ENCODE measurements around the gene HOXD3. TPM values are rescaled to one million over a fixed set of nuclear protein-coding genes. Genes with fewer than 3 reads are reported as not detected.

Gene HOXD3
- total and polyA plus RNA-seq, 4 donors = 0.07 to 2.5 (median 0.64) TPM

GRCh38 chr2:176160251-176160985 lies 3.3 kb downstream of the HOXD3 start:
- TF ChIP-seq, protein P1, sequence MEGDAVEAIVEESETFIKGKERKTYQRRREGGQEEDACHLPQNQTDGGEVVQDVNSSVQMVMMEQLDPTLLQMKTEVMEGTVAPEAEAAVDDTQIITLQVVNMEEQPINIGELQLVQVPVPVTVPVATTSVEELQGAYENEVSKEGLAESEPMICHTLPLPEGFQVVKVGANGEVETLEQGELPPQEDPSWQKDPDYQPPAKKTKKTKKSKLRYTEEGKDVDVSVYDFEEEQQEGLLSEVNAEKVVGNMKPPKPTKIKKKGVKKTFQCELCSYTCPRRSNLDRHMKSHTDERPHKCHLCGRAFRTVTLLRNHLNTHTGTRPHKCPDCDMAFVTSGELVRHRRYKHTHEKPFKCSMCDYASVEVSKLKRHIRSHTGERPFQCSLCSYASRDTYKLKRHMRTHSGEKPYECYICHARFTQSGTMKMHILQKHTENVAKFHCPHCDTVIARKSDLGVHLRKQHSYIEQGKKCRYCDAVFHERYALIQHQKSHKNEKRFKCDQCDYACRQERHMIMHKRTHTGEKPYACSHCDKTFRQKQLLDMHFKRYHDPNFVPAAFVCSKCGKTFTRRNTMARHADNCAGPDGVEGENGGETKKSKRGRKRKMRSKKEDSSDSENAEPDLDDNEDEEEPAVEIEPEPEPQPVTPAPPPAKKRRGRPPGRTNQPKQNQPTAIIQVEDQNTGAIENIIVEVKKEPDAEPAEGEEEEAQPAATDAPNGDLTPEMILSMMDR (IDR thresholded peaks at IDR 0.05; ENCODE audit: control extremely low read depth, extremely low read depth) = no peak
- peaks cover 27 to 96% (median 95%) of the 10 kb centered on the region in 3 donors for H3K27me3 ChIP-seq (ENCODE audit: control insufficient read depth in 3 of 3, insufficient read depth in 3 of 3, low read length in 2 of 3)
- no peak overlapping the region for H3K9ac ChIP-seq (ENCODE audit: insufficient read depth in 1 of 2, low read length in 2 of 2)
- H3K4me1 ChIP-seq (ENCODE audit: control insufficient read depth in 5 of 5, insufficient read depth in 5 of 5, low read length in 5 of 5) = peaks cover 0 to 33% (median 9%) of the 10 kb centered on the region in 5 donors
- ATAC-seq (ENCODE audit: insufficient read depth, low FRiP score) = no peak
- no peaks in the 10 kb centered on the region for H3K36me3 ChIP-seq (ENCODE audit: control insufficient read depth in 4 of 4, insufficient read depth in 4 of 4, low read length in 4 of 4)
- no peak overlapping the region for H3K27ac ChIP-seq (ENCODE audit: low read depth in 1 of 2, low read length in 1 of 2)
- WGBS, 2 donors = 6 to 9% methylated on average over 49 to 50 of the region's 50 CpGs
- peak; percentile 47 to 51 (median 48) for DNase-seq
- peaks cover 0 to 28% (median 0%) of the 10 kb centered on the region in 4 donors for H3K9me3 ChIP-seq (ENCODE audit: control insufficient read depth in 4 of 4, insufficient read depth in 3 of 4, low read length in 3 of 4)
- H3K4me3 ChIP-seq = no peak overlapping the region

DNA sequence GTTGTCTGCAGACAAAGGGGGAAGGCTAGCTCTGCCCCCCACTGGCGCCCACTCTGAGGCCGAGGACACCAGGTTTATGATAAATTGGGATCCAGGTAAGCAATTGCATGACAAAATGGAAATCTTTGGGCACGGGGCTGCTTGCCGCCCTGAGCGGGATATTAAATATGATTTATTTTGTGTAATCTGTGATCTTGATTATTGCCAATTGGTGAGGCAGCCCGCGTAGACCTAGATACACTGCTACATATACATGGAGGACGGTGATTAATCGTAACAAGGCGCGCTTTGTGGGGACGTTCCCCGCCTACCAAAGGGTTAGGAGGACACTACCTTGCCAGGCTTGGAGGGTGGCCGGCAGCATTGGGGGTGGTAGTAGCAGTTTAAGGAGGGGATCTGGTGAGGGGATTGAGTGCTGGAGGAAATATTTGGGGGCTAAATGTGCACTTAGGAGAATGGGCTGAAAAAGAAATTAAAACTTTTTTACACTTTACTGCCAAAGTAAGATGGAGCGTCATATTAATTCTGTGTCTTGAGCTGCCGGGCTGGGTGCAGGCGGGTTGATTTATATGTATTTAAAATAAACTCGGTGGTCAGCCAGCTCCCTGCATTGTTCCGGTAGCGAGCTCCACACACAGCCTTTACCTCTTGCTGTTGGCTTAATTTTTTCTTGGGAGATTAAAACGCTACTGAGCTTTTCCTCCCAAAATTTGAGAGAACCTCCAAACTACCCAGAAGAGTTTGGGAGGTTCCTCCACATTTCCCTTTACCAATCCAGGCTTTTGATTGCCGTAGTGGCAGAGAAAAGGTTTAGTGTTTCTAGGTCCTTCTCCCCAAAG lies 4.1 kb downstream of the HOXD3 start:
- DNase-seq = peak in 1 of 3 donors; percentile 8
- WGBS, 2 donors = 10 to 15% methylated on average over 22 of the region's 22 CpGs
- H3K27me3 ChIP-seq (ENCODE audit: control insufficient read depth in 3 of 3, insufficient read depth in 3 of 3, low read length in 2 of 3) = peaks cover 23 to 96% (median 95%) of the 10 kb centered on the region in 3 donors
- H3K27ac ChIP-seq (ENCODE audit: low read depth in 1 of 2, low read length in 1 of 2) = no peak overlapping the region
- ATAC-seq (ENCODE audit: insufficient read depth, low FRiP score) = no peak
- TF ChIP-seq, protein P1 (IDR thresholded peaks at IDR 0.05; ENCODE audit: control extremely low read depth, extremely low read depth) = no peak
- H3K36me3 ChIP-seq (ENCODE audit: control insufficient read depth in 4 of 4, insufficient read depth in 4 of 4, low read length in 4 of 4) = no peaks in the 10 kb centered on the region
- H3K4me3 ChIP-seq = no peak overlapping the region
- H3K9ac ChIP-seq (ENCODE audit: insufficient read depth in 1 of 2, low read length in 2 of 2) = no peak overlapping the region
- peaks cover 0 to 33% (median 9%) of the 10 kb centered on the region in 5 donors for H3K4me1 ChIP-seq (ENCODE audit: control insufficient read depth in 5 of 5, insufficient read depth in 5 of 5, low read length in 5 of 5)
- H3K9me3 ChIP-seq (ENCODE audit: control insufficient read depth in 4 of 4, insufficient read depth in 3 of 4, low read length in 3 of 4) = peaks cover 0 to 28% (median 0%) of the 10 kb centered on the region in 4 donors

GRCh38 chr2:176161825-176162626 lies 4.9 kb downstream of the HOXD3 start:
- peaks cover 0 to 31% (median 7%) of the 10 kb centered on the region in 5 donors for H3K4me1 ChIP-seq (ENCODE audit: control insufficient read depth in 5 of 5, insufficient read depth in 5 of 5, low read length in 5 of 5)
- H3K4me3 ChIP-seq = no peak overlapping the region
- DNase-seq (peak; percentile 50 to 70 (median 59)), ATAC-seq (ENCODE audit: insufficient read depth, low FRiP score) (no peak)
- no peak overlapping the region for H3K9ac ChIP-seq (ENCODE audit: insufficient read depth in 1 of 2, low read length in 2 of 2)
- TF ChIP-seq, protein P1 (IDR thresholded peaks at IDR 0.05; ENCODE audit: control extremely low read depth, extremely low read depth) = no peak
- H3K27me3 ChIP-seq (ENCODE audit: control insufficient read depth in 3 of 3, insufficient read depth in 3 of 3, low read length in 2 of 3) = peaks cover 16 to 96% (median 95%) of the 10 kb centered on the region in 3 donors
- WGBS, 2 donors = 7 to 10% methylated on average over 22 of the region's 22 CpGs
- no peak overlapping the region for H3K27ac ChIP-seq (ENCODE audit: low read depth in 1 of 2, low read length in 1 of 2)
- H3K36me3 ChIP-seq (ENCODE audit: control insufficient read depth in 4 of 4, insufficient read depth in 4 of 4, low read length in 4 of 4) = no peaks in the 10 kb centered on the region
- H3K9me3 ChIP-seq (ENCODE audit: control insufficient read depth in 4 of 4, insufficient read depth in 3 of 4, low read length in 3 of 4) = peaks cover 0 to 25% (median 0%) of the 10 kb centered on the region in 4 donors

Data from lung (tissue), 12 donors.